Tibial nerve (tissue), 4 donors: ENCODE measurements around the gene NELL1. TPM values are rescaled to one million over a fixed set of nuclear protein-coding genes. Genes with fewer than 3 reads are reported as not detected.

Experiments used
- DNase-seq, 2 donors: peaks; one replicate each; pipeline ENCODE4 v3.0.0-alpha.2; 2019; ENCODE audit warnings: low spot score in 2 of 2
- H3K27ac ChIP-seq, 4 donors: fragments of 200-600 bp; sonication (generic) in 3 of 4; one replicate each; pipeline ENCODE4 v1.5.1; 2017 to 2019; ENCODE audit warnings: mild to moderate bottlenecking in 1 of 4
- H3K27me3 ChIP-seq, 2 donors: fragments of 200-600 bp; sonication (generic) in 1 of 2; one replicate each; pipeline versions ENCODE4 v1.5.1 to v1.6.0; 2017 to 2019
- H3K36me3 ChIP-seq, 3 donors: fragments of 200-600 bp; sonication (generic); one replicate each; pipeline ENCODE4 v1.5.1; 2018 to 2019
- H3K4me1 ChIP-seq, 4 donors: fragments of 200-600 bp; sonication (generic) in 3 of 4; one replicate each; pipeline ENCODE4 v1.5.1; 2017 to 2019
- H3K4me3 ChIP-seq, 4 donors: fragments of 200-600 bp; sonication (generic) in 3 of 4; one replicate each; pipeline ENCODE4 v1.5.1; 2017 to 2019; ENCODE audit warnings: mild to moderate bottlenecking in 1 of 4, moderate library complexity in 1 of 4
- H3K9me3 ChIP-seq, 4 donors: fragments of 200-600 bp; sonication (generic) in 3 of 4; one replicate each; pipeline ENCODE4 v1.5.1; 2017 to 2019
- CTCF ChIP-seq, 5 experiments: fragments of 200-600 bp in 3 of 5; fragments of 450-650 bp in 2 of 5; sonication (generic) in 3 of 5; IDR thresholded peaks; one replicate each; pipeline ENCODE4 v1.5.1; 2016 to 2019; ENCODE audit warnings: antibody characterized with exemption in 5 of 5, mild to moderate bottlenecking in 3 of 5, moderate library complexity in 2 of 5
- EP300 ChIP-seq, 2 donors: sonication (generic); formaldehyde crosslinking; IDR thresholded peaks; one replicate each; pipeline ENCODE4 v1.6.1; 2017; ENCODE audit warnings: antibody characterized with exemption in 2 of 2, mild to moderate bottlenecking in 1 of 2
- POLR2A ChIP-seq, 2 donors: fragments of 450-650 bp; IDR thresholded peaks; one replicate each; pipeline ENCODE4 v1.6.1; 2017; ENCODE audit warnings: antibody characterized with exemption in 2 of 2, mild to moderate bottlenecking in 2 of 2, moderate library complexity in 2 of 2
- WGBS, 2 donors: methylation state at CpG; one replicate each; pipeline ENCODE4 v1.1.5; 2018; 5-methylcytosine and 5-hydroxymethylcytosine counted together
- total RNA-seq, 4 donors: library from RNA; depleted of rRNA; stranded (reverse); fragments of >200 nt; gene quantifications; one replicate each; pipeline ENCODE4 v1.1.0, GENCODE V29; 2016

NELL1 gene
- total RNA-seq, 4 donors from 2014 or later = not detected

GRCh38 chr11:20670932-20671403, 1.6 kb downstream of the NELL1 start:
- no peak overlapping the region for H3K4me3 ChIP-seq
- 2 to 4% methylated on average over 21 of the region's 21 CpGs for WGBS, 2 donors
- H3K9me3 ChIP-seq = peaks cover 0 to 2% (median 0%) of the 10 kb centered on the region in 4 donors
- TF ChIP-seq POLR2A (IDR thresholded peaks at IDR 0.05) (no peak), EP300 (IDR thresholded peaks at IDR 0.05) (no peak), CTCF (IDR thresholded peaks at IDR 0.05) (no peak)
- H3K27ac ChIP-seq = no peak overlapping the region
- no peak for DNase-seq
- H3K4me1 ChIP-seq = peaks cover 0 to 26% (median 0%) of the 10 kb centered on the region in 4 donors
- peaks cover 0 to 60% of the 10 kb centered on the region in 2 donors for H3K27me3 ChIP-seq
- no peaks in the 10 kb centered on the region for H3K36me3 ChIP-seq

- Histone ChIP-seq H3K9me3 (no peaks in the 10 kb centered on the region), H3K4me1 (peaks cover 0 to 26% (median 0%) of the 10 kb centered on the region in 4 donors), H3K27ac (no peak overlapping the region), H3K36me3 (no peaks in the 10 kb centered on the region), H3K27me3 (peaks cover 0 to 60% of the 10 kb centered on the region in 2 donors), H3K4me3 (no peak overlapping the region)
- no peak for DNase-seq
- TF ChIP-seq CTCF (IDR thresholded peaks at IDR 0.05) = no peak
- TF ChIP-seq POLR2A (IDR thresholded peaks at IDR 0.05) = no peak
- no peak for TF ChIP-seq EP300 (IDR thresholded peaks at IDR 0.05)
- 16 to 30% methylated on average over 6 of the region's 6 CpGs for WGBS, 2 donors
Observed at GRCh38 chr11:20671856-20672546, 2.6 kb downstream of the NELL1 start.

- TF ChIP-seq CTCF (IDR thresholded peaks at IDR 0.05) (peak in 1 of 5 experiments; percentile 12), EP300 (IDR thresholded peaks at IDR 0.05) (no peak), POLR2A (IDR thresholded peaks at IDR 0.05) (no peak)
- whole genome bisulfite sequencing, 2 donors = 17 to 32% methylated on average over 2 of the region's 2 CpGs
- H3K27me3 ChIP-seq = peaks cover 0 to 58% of the 10 kb centered on the region in 2 donors
Observed at GRCh38 chr11:20672575-20672974, 3.2 kb downstream of the NELL1 start.

GRCh38 chr11:20676658-20677057, 7.3 kb downstream of the NELL1 start:
- Histone ChIP-seq H3K4me1 (no peaks in the 10 kb centered on the region), H3K27me3 (peaks cover 0 to 19% of the 10 kb centered on the region in 2 donors), H3K36me3 (no peaks in the 10 kb centered on the region), H3K9me3 (no peaks in the 10 kb centered on the region), H3K27ac (no peak overlapping the region), H3K4me3 (no peak overlapping the region)
- DNase-seq = no peak
- WGBS, 2 donors = 95 to 97% methylated on average over 2 of the region's 2 CpGs
- TF ChIP-seq POLR2A (IDR thresholded peaks at IDR 0.05) (no peak), CTCF (IDR thresholded peaks at IDR 0.05) (no peak), EP300 (IDR thresholded peaks at IDR 0.05) (no peak)

More at GRCh38 chr11:20672575-20672974, 3.2 kb downstream of the NELL1 start:
- Histone ChIP-seq H3K4me3 (no peak overlapping the region), H3K27ac (no peak overlapping the region), H3K4me1 (peaks cover 0 to 26% (median 0%) of the 10 kb centered on the region in 4 donors), H3K9me3 (no peaks in the 10 kb centered on the region), H3K36me3 (no peaks in the 10 kb centered on the region)
- no peak for DNase-seq

- no peak overlapping the region for H3K4me3 ChIP-seq
- no peaks in the 10 kb centered on the region for H3K27me3 ChIP-seq
- 78 to 81% methylated on average over 3 of the region's 3 CpGs for WGBS, 2 donors
- H3K27ac ChIP-seq = no peak overlapping the region
- no peak for DNase-seq
- TF ChIP-seq POLR2A (IDR thresholded peaks at IDR 0.05) (no peak), CTCF (IDR thresholded peaks at IDR 0.05) (no peak), EP300 (IDR thresholded peaks at IDR 0.05) (no peak)
- no peaks in the 10 kb centered on the region for H3K9me3 ChIP-seq
- no peaks in the 10 kb centered on the region for H3K4me1 ChIP-seq
- no peaks in the 10 kb centered on the region for H3K36me3 ChIP-seq
Observed at GRCh38 chr11:20688761-20689160, 19.4 kb downstream of the NELL1 start.
